ENCODE measurements around the gene PITPNM3. TPM values are rescaled to one million over a fixed set of nuclear protein-coding genes. Genes with fewer than 3 reads are reported as not detected.

Gene PITPNM3
- total and polyA plus RNA-seq, 4 donors = 2.0 to 12.6 (median 5.4) TPM

DNA sequence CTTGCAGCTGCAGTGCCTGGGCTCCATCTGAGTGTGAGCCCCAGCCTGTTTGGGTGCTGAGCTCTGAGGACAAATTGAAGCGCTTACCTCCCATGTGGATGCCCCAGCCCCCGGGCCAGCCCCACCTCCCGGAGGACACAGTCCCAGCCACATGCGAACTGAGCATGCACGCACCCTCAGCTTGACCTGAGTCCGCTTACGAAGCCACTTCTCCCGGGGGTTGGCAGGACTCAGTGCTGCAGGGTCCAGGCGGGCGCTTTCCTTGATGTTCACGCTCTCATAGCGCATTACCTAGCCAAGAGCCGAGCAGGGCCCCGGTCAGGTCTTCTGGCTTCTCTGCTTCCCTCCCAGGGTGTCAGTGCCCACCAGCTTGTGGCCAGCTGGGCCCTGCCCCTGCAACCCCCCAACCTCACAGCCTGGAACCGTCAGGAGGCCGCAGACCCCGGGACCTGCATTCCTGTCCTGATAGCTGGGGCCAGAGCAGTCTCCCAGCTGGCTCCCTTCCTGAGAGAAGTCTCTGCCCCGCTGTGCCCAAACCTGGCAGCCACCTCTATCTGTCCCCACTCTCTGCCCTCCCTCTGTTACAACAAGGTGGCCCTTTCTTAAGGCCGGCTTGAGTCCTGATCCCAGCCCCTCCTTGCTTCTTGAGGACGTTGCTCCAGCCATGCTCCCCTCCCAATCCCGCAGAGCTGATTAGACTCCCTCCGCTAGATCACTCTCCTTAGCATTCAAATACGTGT lies 88.1 kb downstream of the PITPNM3 start:
- WGBS, 2 donors = 92 to 96% methylated on average over 23 of the region's 23 CpGs
- no peak for TF ChIP-seq CTCF (IDR thresholded peaks at IDR 0.05; ENCODE audit: control extremely low read depth, extremely low read depth)
- DNase-seq = no peak

DNA sequence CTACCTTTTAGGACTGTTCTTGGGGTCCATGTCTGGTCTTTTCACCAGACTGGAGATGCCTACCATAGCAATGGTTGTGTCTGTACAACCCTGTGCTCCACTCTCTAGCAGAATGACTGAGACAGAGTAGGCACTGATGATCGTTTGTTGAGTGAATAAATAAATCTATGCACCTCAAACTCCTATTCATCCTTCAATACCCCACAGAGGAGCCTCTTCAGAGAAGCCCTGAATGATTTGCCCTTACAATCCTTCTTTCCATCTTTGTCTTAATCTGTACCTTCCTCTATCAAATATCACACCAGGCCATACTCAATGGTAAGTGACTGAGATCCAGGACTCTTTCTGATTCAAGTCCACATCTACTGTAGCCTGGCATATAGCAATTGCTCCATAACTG lies 88.8 kb downstream of the PITPNM3 start:
- Histone ChIP-seq H3K4me1 (ENCODE audit: control insufficient read depth in 5 of 5, insufficient read depth in 5 of 5, low read length in 5 of 5) (no peaks in the 10 kb centered on the region), H3K36me3 (ENCODE audit: control insufficient read depth in 4 of 4, insufficient read depth in 4 of 4, low read length in 4 of 4) (peaks cover 0 to 7% (median 0%) of the 10 kb centered on the region in 4 donors), H3K4me3 (no peak overlapping the region), H3K9ac (ENCODE audit: insufficient read depth in 1 of 2, low read length in 2 of 2) (no peak overlapping the region), H3K9me3 (ENCODE audit: control insufficient read depth in 4 of 4, insufficient read depth in 3 of 4, low read length in 3 of 4) (no peaks in the 10 kb centered on the region), H3K27me3 (ENCODE audit: control insufficient read depth in 3 of 3, insufficient read depth in 3 of 3, low read length in 2 of 3) (no peaks in the 10 kb centered on the region), H3K27ac (ENCODE audit: low read depth in 1 of 2, low read length in 1 of 2) (no peak overlapping the region)
- ATAC-seq (ENCODE audit: insufficient read depth, low FRiP score) = no peak
- DNase-seq = no peak
- no peak for TF ChIP-seq CTCF (IDR thresholded peaks at IDR 0.05; ENCODE audit: control extremely low read depth, extremely low read depth)
- 92 to 93% methylated on average over 1 of the region's 1 CpG for WGBS, 2 donors

More for the DNA sequence above, 88.1 kb downstream of the PITPNM3 start:
- no peak for ATAC-seq (ENCODE audit: insufficient read depth, low FRiP score)
- Histone ChIP-seq H3K27me3 (ENCODE audit: control insufficient read depth in 3 of 3, insufficient read depth in 3 of 3, low read length in 2 of 3) (no peaks in the 10 kb centered on the region), H3K4me1 (ENCODE audit: control insufficient read depth in 5 of 5, insufficient read depth in 5 of 5, low read length in 5 of 5) (no peaks in the 10 kb centered on the region), H3K9me3 (ENCODE audit: control insufficient read depth in 4 of 4, insufficient read depth in 3 of 4, low read length in 3 of 4) (no peaks in the 10 kb centered on the region), H3K36me3 (ENCODE audit: control insufficient read depth in 4 of 4, insufficient read depth in 4 of 4, low read length in 4 of 4) (peaks cover 0 to 7% (median 0%) of the 10 kb centered on the region in 4 donors), H3K9ac (ENCODE audit: insufficient read depth in 1 of 2, low read length in 2 of 2) (no peak overlapping the region), H3K4me3 (no peak overlapping the region), H3K27ac (ENCODE audit: low read depth in 1 of 2, low read length in 1 of 2) (no peak overlapping the region)

DNA sequence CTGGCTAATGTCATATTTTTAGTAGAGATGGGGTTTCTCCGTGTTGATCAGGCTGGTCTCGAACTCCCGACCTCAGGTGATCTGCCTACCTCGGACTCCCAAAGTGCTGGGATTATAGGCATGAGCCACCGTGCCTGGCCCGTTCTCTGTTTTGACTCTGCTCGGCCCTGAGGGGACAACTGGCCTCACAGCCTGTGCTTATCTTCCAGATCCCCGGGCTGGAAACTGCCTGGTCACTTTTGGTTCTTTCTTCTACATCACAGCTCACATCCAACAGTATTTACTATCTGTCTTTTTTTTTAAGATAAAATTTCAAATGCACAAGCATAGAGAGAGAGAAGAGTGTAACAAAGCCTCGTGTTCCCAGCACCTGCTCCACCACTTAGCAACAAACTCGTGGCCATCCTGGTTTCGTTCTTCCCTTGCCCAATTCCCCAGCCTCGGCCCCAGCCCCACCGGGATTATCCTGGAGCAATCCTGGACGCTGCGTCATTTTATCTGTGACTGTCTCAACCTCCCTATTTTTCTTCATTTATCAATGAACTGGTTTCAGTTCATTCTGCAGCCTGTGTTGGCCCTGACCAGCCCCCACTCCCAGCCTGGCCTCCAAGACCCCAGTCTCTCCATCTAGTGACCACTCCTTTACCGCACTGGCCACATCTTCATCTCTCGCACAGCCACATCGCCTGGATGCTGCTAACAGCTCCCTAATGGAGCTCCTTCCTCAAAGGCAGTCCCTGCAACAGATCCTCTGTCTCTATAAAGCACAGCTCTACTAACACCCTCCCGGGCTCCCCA lies 91.0 kb downstream of the PITPNM3 start:
- Histone ChIP-seq H3K36me3 (ENCODE audit: control insufficient read depth in 4 of 4, insufficient read depth in 4 of 4, low read length in 4 of 4) (peaks cover 0 to 10% (median 0%) of the 10 kb centered on the region in 4 donors), H3K4me1 (ENCODE audit: control insufficient read depth in 5 of 5, insufficient read depth in 5 of 5, low read length in 5 of 5) (no peaks in the 10 kb centered on the region), H3K9me3 (ENCODE audit: control insufficient read depth in 4 of 4, insufficient read depth in 3 of 4, low read length in 3 of 4) (no peaks in the 10 kb centered on the region), H3K9ac (ENCODE audit: insufficient read depth in 1 of 2, low read length in 2 of 2) (no peak overlapping the region), H3K4me3 (no peak overlapping the region), H3K27ac (ENCODE audit: low read depth in 1 of 2, low read length in 1 of 2) (no peak overlapping the region), H3K27me3 (ENCODE audit: control insufficient read depth in 3 of 3, insufficient read depth in 3 of 3, low read length in 2 of 3) (no peaks in the 10 kb centered on the region)
- no peak for TF ChIP-seq CTCF (IDR thresholded peaks at IDR 0.05; ENCODE audit: control extremely low read depth, extremely low read depth)
- DNase-seq = no peak
- WGBS, 2 donors = 87 to 88% methylated on average over 19 of the region's 19 CpGs
- ATAC-seq (ENCODE audit: insufficient read depth, low FRiP score) = no peak
